NCI-H446 (cell line): Measurements from ENCODE around the gene TMEM116.
"Not testable (repeated sequence)": the region's sequence is repeated elsewhere in the genome, so short reads cannot be mapped to it uniquely, and the experiment has no call there.

Experiments used
- DNase-seq, 2 experiments: peaks; one replicate each; lab custom pipeline; 2025; lab: John Stamatoyannopoulos, UW

TMEM116 gene

GRCh38 chr12:111976291-111976690 is 36.7 kb downstream of the TMEM116 start:
- DNase-seq, result no peak

GRCh38 chr12:111975161-111975931 is 37.6 kb downstream of the TMEM116 start:
- DNase-seq, result no peak

DNA sequence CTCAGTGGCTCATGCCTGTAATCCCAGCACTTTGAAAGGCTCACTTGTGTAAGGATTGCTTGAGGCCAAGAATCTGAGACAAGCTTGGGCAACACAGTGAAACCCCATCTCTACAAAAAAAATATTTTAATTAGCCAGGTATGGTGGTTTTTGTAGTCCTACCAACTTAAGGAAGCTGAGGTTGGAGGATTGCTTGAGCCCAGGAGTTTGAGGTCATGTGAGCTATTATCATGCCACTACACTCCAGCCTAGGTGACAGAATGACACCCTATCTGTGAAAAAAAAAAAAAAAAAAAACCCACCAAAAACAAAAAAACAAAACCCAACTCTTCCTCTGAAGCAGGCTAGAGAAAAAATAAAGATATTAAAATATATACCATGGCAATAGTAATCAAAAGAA is 41.2 kb downstream of the TMEM116 start:
- DNase-seq, result no peak

- no peak for DNase-seq
Observed at GRCh38 chr12:111964935-111965334, 48.0 kb downstream of the TMEM116 start.

- not testable (repeated sequence) for DNase-seq
Observed at GRCh38 chr12:111959518-111959917, 53.4 kb downstream of the TMEM116 start.

GRCh38 chr12:111957224-111957623 is 55.7 kb downstream of the TMEM116 start:
- DNase-seq, result not testable (repeated sequence)

- no peak for DNase-seq
Observed at GRCh38 chr12:111954969-111955368, 58.0 kb downstream of the TMEM116 start.

DNA sequence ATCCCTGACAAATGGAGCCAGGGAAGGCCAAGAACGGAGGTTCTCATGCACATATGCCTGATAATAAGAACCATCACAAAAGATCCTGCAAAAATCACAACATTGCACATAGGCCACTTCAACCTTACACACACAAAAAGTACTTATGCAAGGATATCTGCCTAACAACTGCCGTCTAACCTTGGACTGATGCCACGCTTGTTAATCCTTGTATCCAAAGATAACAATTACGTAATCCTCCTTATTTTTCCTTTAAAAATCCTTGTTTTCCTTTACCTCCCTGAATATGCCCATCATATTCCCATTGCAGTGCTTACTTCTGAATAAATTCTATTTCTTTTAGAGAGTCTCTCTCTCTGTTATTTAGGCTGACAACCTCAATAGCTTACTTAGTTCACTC is 59.5 kb downstream of the TMEM116 start:
- DNase-seq, result no peak

DNA sequence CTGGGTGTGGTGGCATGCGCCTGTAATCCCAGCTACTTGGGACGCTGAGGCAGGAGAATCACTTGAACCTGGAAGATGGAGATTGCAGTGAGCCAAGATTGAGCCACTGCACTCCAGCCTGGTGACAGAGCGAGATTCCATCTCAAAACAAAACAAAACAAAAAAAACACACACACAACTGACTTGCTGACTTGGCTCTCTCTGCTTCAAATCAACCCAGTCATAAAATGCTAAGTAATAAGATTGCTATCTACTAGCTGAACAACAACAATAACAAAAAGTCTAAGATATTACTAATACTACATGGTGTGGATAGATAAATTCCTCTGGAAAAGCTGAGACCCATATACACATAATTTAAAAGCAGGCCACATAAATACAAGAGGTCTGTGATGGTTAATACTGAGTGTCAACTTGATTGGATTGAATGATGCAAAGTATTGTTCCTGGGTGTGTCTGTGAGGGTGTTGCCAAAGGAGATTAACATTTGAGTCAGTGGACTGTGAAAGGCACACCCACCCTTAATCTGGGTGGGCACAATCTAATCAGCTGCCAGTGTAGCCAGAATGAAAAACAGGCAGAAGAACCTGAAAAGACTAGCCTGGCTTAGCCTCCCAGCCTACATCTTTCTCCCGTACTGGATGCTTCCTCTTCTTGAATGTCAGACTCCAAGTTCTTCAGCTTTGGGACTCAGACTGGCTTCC is 60.7 kb downstream of the TMEM116 start:
- not testable (repeated sequence) for DNase-seq

DNA sequence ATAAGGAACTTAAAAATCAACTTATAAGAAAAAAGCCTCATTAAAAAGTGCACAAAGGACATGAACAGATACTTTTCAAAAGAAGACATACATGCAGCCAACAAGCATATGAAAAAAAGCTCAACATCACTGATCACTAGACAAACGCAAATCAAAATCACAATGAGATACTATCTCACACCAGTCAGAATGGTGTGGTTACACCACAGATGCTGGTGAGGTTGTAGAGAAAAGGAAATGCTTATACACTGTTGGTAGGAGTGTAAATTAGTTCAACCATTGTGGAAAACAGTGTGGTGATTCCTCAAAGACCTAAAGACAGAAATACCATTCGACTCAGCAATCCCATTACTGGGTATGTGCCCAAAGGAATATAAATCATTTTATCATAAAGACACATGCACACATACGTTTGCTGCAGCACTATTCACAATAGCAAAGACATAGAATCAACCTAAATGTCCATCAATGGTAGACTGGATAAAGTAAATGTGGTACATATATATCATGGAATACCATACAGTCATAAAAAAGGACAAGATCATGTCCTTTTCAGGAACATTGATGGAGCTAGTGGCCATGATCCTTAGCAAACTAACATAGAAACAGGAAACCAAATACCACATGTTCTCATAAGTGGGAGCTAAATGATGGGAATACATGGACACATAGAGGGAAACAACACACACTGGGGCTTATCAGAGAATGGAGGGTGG is 61.8 kb downstream of the TMEM116 start:
- not testable (repeated sequence) for DNase-seq

- DNase-seq, result no peak
Observed at GRCh38 chr12:111943929-111944328, 69.0 kb downstream of the TMEM116 start.

- DNase-seq, result peak in 1 of 2 experiments; percentile 5
Observed at GRCh38 chr12:111942557-111942956, 70.4 kb downstream of the TMEM116 start.

GRCh38 chr12:111937429-111937828 is 75.5 kb downstream of the TMEM116 start:
- DNase-seq, result no peak

DNA sequence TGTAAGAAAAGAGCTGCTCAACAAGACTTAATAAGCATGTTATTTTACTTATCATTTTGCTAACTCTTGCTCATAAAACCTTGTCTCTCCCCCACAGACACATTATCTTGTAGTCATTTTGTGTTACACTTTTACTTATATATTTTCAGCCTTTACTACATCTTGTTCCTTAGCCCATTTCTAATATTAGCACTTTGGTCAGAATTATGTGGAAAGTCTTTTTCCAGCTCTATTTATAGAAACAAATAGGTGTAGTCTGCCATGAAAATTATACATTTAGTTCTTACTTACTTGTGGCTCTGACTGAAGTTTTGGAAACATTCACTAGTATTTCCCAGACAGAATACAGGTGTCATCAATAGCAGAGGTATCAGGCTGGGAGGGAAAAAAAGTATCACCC is 76.1 kb downstream of the TMEM116 start:
- DNase-seq, result no peak

DNA sequence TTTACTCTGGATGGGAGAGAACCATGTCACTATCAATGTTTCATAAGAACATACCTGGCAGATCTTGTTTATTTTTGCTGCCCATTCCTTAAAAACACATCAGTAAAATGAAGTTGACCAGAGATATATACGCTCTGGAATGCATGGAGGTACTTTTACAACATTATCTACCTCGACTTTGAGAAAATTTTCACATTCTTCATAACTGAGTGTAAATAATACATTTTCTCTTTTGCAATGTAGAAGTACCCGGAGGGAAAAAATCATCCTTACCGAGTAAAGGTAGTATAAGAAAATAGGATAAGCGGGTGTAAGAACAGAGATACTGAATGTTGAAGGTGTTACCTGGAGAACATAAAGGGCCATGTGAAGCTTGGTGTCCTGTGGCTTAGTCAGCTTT is 80.7 kb downstream of the TMEM116 start:
- no peak for DNase-seq

GRCh38 chr12:111927346-111927745 is 85.6 kb downstream of the TMEM116 start:
- no peak for DNase-seq

DNA sequence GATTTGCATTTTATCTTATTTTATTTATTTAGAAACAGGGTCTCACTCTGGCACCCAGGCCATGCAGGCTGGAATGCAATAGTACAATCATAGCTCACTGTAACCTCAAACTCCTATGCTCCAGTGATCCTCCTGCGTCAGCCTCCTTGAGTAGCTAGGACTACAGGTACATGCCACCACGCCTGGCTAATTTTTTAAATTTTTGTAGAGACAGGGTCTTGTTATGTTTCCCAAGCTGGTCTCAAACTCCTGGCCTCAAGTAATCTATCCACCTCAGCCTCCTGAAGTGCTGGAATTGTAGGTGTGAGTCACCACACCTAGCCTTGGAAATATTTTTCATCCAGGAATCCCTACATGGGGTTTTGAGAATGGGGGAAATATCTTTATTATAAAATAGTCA is 86.3 kb downstream of the TMEM116 start:
- DNase-seq, result no peak

DNA sequence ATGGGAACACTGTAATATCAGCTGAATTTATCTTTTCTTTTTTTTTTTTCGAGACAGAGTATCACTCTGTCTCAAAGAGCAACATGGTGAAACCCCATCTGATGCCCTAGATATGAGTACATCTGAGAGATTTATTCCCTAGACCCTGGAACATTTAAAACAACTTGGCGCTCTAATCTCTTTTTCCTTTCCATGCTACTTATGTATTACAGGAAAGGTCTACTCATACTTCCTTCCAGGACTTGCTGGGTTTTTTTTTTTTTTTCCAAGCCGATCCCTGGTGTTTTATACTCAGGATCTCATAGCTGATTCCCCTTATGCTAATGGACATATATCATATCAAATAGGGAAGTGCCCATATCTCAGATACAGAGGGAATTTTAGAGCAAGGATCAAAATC is 87.8 kb downstream of the TMEM116 start:
- DNase-seq, result no peak

DNA sequence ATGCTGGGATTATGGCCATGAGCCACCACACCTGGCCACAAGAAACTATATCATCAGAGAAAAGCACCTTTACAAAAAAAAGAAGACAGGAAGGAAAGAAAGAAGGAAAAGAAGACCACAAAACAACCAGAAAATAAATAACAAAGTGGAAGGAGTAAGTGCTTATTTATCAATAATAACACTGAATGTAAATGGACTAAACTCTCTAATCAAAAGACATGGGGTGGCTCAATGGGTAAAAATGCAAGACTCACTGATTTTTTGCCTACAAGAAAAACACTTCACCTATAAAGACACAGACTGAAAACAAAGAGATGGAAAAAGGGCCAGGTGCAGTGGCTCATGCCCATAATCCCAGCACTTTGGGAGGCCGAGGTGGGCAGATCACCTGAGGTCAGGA is 105.2 kb downstream of the TMEM116 start:
- no peak for DNase-seq

GRCh38 chr12:111905502-111905901 is 107.5 kb downstream of the TMEM116 start:
- no peak for DNase-seq

DNA sequence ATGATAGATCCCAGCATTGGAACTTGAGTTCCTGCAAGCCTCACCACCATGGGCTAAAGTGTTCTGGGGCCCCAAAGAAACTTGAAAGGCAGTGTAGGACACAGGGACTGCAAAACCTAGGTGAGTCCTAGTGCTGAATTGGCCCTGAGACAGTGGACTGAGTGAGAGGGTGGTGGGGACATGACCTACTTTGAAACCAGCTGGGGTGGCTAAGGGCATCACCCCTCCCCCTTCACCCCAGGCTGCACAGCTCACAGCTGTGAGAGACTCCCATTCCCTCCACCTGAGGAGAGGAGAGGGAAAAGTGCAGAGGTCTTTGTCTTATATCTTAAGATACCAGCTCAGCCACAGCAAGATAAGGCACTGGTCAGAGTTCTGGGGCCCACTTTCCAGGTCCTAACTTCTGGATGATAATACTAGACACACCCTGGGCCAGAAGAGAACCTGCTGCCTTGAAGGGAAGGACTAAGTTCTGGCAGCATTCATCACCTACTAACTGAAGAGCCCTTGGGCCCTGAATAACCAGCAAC is 108.5 kb downstream of the TMEM116 start:
- DNase-seq, result no peak

DNA sequence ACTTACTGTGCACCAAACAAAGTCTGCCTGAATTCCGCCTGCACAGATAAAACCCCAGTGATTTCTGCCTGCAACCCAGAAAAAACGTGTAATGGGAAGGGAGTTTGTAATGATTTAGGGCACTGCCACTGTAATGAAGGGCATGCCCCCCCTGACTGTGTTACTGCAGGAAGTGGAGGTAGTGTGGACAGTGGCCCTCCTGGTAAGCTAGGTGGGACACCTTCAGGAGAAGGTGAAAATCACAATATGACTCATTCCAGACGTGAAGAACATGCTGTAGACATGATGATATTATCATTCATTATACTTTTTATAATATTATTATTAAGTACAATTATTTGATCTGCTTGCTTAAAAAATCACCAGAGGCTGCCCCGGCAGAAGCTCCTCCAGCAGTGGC is 111.8 kb downstream of the TMEM116 start:
- DNase-seq, result no peak

GRCh38 chr12:111894556-111894955 is 118.4 kb downstream of the TMEM116 start:
- no peak for DNase-seq
